ENCODE results near the gene STX18.

The STX18 gene

GRCh38 chr4:4388836-4389575 lies 152.8 kb downstream of the STX18 start:
- Histone ChIP-seq H3K4me3 (ENCODE audit: low read depth in 1 of 2, low read length in 2 of 2) (no peak overlapping the region), H3K4me1 (ENCODE audit: insufficient read depth, low read length) (peaks cover 28% of the 10 kb centered on the region), H4K20me1 (ENCODE audit: insufficient read depth, low read length) (peaks cover 13% of the 10 kb centered on the region), H3K27ac (ENCODE audit: low read length) (no peak overlapping the region), H2AFZ (ENCODE audit: low read depth, low read length) (no peak overlapping the region), H3K9ac (ENCODE audit: low read depth, low read length) (no peak overlapping the region), H3K4me2 (ENCODE audit: insufficient read depth, low read length) (no peak overlapping the region), H3K9me3 (ENCODE audit: insufficient read depth, low read length, severe bottlenecking) (no peaks in the 10 kb centered on the region), H3K79me2 (ENCODE audit: insufficient read depth, low read length) (no peaks in the 10 kb centered on the region), H3K36me3 (ENCODE audit: insufficient read depth, low read length) (peaks cover 14% of the 10 kb centered on the region), H3K27me3 (ENCODE audit: insufficient read depth, low read length, poor library complexity) (peaks cover 37% of the 10 kb centered on the region)
- ATAC-seq (ENCODE audit: insufficient read depth, low read depth) (no peak), DNase-seq (no peak)
- no peak for TF ChIP-seq CTCF (IDR thresholded peaks at IDR 0.05; ENCODE audit: borderline replicate concordance, extremely low read depth, low read length, poor library complexity, severe bottlenecking)
- no peak for TF ChIP-seq EZH2 (IDR thresholded peaks at IDR 0.05; ENCODE audit: borderline replicate concordance, low read depth, low read length, severe bottlenecking)

- Histone ChIP-seq H3K9ac (ENCODE audit: low read depth, low read length) (no peak overlapping the region), H3K4me2 (ENCODE audit: insufficient read depth, low read length) (no peak overlapping the region), H3K4me1 (ENCODE audit: insufficient read depth, low read length) (peaks cover 28% of the 10 kb centered on the region), H4K20me1 (ENCODE audit: insufficient read depth, low read length) (peaks cover 13% of the 10 kb centered on the region), H3K27ac (ENCODE audit: low read length) (no peak overlapping the region), H3K9me3 (ENCODE audit: insufficient read depth, low read length, severe bottlenecking) (no peaks in the 10 kb centered on the region), H3K79me2 (ENCODE audit: insufficient read depth, low read length) (no peaks in the 10 kb centered on the region), H2AFZ (ENCODE audit: low read depth, low read length) (no peak overlapping the region), H3K36me3 (ENCODE audit: insufficient read depth, low read length) (peaks cover 14% of the 10 kb centered on the region), H3K4me3 (ENCODE audit: low read depth in 1 of 2, low read length in 2 of 2) (0 out of 4 replicates have a peak overlapping the region, but pooled peaks of 1 of the 2 experiments have one; percentile 22), H3K27me3 (ENCODE audit: insufficient read depth, low read length, poor library complexity) (peaks cover 40% of the 10 kb centered on the region)
- no peak for TF ChIP-seq EZH2 (IDR thresholded peaks at IDR 0.05; ENCODE audit: borderline replicate concordance, low read depth, low read length, severe bottlenecking)
- no peak for TF ChIP-seq CTCF (IDR thresholded peaks at IDR 0.05; ENCODE audit: borderline replicate concordance, extremely low read depth, low read length, poor library complexity, severe bottlenecking)
- DNase-seq (no peak), ATAC-seq (ENCODE audit: insufficient read depth, low read depth) (no peak)
Measured at GRCh38 chr4:4388311-4388790, 153.5 kb downstream of the STX18 start.

GRCh38 chr4:4387531-4388310 lies 154.1 kb downstream of the STX18 start:
- Histone ChIP-seq H3K4me3 (ENCODE audit: low read depth in 1 of 2, low read length in 2 of 2) (peak overlapping the region in 1 of 2 experiments; percentile 71; a peak in 2 of 4 replicates), H3K4me2 (ENCODE audit: insufficient read depth, low read length) (peak overlapping the region; percentile 94), H3K9me3 (ENCODE audit: insufficient read depth, low read length, severe bottlenecking) (no peaks in the 10 kb centered on the region), H4K20me1 (ENCODE audit: insufficient read depth, low read length) (peaks cover 11% of the 10 kb centered on the region), H3K36me3 (ENCODE audit: insufficient read depth, low read length) (peaks cover 11% of the 10 kb centered on the region), H3K27ac (ENCODE audit: low read length) (no peak overlapping the region), H3K79me2 (ENCODE audit: insufficient read depth, low read length) (no peaks in the 10 kb centered on the region), H3K27me3 (ENCODE audit: insufficient read depth, low read length, poor library complexity) (peaks cover 47% of the 10 kb centered on the region), H3K4me1 (ENCODE audit: insufficient read depth, low read length) (peaks cover 28% of the 10 kb centered on the region), H2AFZ (ENCODE audit: low read depth, low read length) (peak overlapping the region; percentile 86; the same call in 1 of the 2 replicates), H3K9ac (ENCODE audit: low read depth, low read length) (peak overlapping the region; percentile 71)
- TF ChIP-seq EZH2 (IDR thresholded peaks at IDR 0.05; ENCODE audit: borderline replicate concordance, low read depth, low read length, severe bottlenecking) = no peak
- TF ChIP-seq CTCF (IDR thresholded peaks at IDR 0.05; ENCODE audit: borderline replicate concordance, extremely low read depth, low read length, poor library complexity, severe bottlenecking) = no peak
- no peak for DNase-seq
- ATAC-seq (ENCODE audit: insufficient read depth, low read depth) = no peak

Measured in DND-41 (cell line).